Right renal pelvis (tissue), 4 donors: ENCODE measurements around the gene AHI1. TPM values are rescaled to one million over a fixed set of nuclear protein-coding genes. Genes with fewer than 3 reads are reported as not detected.

ENCODE experiments used
- DNase-seq, 4 donors: peaks; one replicate each; pipeline ENCODE4 v3.0.0-alpha.2; 2013; ENCODE audit warnings: low read depth in 4 of 4, low spot score in 3 of 4, missing footprints in 1 of 4
- polyA plus RNA-seq, 4 donors: library from polyadenylated mRNA; unstranded; fragments of 120-200 nt; gene quantifications; one replicate each; pipeline ENCODE4 v1.2.1, GENCODE V29; 2013; ENCODE audit not compliant: insufficient read length in 4 of 4

The AHI1 gene
- polyA plus RNA-seq, 4 donors = 47.5 to 70.1 (median 58.9) TPM

DNA sequence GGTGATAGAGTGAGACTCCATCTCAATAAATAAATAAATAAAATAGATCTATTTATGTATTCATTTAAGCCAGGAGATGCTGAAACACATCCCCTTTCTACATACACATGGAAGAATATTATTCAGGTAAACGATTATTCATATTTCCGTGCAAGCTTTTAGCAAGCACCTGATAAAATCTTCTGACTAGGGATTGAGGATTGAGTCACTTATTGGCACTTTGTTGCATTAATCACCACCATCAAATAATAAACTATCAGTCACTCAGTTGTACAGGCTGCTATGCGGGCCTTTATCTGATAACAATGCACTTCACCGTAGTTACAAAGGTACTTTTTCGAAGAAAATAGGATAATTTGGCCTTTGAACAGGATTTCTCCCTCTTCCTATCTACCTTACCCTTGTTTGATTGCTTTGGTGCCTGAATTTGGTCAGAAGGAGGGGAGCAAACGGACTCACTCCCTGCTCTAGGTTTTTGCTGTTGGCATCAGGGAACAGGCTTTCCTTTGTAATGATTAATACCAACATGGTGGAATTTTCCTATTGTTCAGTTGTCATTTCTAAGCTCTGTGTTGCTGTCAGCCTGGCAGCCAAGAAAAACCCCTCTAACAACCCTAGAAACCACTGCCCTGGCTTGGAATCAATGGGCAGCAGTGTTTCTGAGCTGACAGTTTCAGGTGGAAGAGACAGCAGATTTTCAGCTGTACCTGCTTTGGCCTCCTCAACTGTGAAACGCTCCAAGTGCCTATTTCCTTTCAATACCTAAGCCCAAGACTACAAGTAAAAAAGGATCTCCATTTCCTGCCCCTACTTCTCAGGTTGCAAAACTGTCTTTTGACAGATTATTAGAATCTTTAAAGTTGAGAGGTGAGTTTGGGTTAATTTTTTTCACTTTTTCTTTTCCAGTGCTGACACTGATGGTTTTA, 253.4 kb downstream of the AHI1 start:
- no peak for DNase-seq

- DNase-seq = no peak
These were observed 256.8 kb downstream of the AHI1 start for GRCh38 chr6:135240711-135241110.

DNA sequence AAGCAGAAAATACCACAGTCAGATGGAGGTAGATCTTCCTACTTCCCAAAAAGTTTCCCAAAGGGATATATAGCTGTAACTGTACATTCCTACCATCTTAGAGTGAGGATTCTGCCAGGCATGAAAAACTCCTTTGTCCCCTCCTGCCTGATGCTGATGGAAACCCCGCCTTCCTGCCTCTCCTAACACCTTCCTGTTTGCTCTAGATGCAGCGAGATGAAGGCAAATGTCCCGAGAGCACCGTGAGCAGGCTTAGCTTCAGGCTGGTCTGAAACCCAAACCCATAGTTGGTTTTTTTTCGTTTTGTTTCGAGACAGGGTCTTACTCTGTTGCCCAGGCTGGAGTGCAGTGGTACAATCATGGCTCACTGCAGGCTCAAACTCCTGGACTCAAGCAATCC, 260.8 kb downstream of the AHI1 start:
- DNase-seq = no peak

DNA sequence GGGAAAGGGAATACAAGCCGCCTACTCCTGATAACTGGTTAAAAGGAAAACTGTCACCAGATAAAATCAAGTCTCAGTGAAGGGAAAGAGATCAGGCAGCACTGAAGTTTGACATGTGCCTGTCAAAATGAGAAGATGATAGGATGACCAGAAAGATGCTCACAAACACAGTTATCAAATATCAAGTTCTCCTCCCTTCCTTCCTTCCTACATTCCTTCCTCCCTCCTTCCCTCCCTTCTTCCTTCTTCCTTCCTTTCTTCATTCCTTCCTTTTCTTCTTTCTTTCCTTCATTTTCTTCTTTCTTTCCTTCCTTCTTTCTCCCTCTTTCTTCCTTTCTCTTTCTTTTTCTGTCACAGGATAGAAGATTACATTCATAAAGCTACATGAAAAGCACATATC, 261.2 kb downstream of the AHI1 start:
- DNase-seq = no peak

DNA sequence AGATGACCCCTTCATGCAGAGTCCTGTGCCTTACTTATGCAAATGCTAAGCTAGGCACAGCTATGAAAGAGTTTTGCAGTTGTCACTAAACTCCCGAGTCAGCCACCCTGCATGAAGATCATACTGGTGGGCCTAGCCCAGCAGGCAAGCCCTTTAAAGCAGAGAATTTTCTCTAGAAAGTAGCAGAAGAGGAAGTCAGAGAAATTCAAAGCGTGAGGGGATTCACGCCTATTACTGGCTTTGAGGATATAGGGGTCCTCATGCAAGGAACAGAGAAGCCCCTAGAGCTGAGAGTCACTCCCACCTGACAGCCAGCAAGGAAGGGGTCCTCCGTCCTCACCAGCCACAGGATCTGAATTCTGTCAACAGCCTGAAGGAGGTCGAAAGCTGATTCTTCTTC, 261.8 kb downstream of the AHI1 start:
- DNase-seq = no peak

DNA sequence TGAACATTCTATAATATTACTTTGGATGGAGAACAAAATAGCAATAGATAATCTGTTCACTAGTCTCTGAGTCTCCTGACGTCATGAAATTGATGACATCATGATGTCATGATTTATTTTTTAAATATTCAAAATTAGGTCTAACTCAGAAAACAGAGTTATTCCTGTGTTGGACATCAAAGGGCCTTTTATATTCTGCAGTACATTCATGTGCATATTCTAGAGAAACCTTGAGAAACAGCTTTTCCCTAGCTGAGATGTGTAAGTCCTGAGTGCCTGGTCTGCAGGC, 263.1 kb downstream of the AHI1 start:
- DNase-seq = no peak

DNA sequence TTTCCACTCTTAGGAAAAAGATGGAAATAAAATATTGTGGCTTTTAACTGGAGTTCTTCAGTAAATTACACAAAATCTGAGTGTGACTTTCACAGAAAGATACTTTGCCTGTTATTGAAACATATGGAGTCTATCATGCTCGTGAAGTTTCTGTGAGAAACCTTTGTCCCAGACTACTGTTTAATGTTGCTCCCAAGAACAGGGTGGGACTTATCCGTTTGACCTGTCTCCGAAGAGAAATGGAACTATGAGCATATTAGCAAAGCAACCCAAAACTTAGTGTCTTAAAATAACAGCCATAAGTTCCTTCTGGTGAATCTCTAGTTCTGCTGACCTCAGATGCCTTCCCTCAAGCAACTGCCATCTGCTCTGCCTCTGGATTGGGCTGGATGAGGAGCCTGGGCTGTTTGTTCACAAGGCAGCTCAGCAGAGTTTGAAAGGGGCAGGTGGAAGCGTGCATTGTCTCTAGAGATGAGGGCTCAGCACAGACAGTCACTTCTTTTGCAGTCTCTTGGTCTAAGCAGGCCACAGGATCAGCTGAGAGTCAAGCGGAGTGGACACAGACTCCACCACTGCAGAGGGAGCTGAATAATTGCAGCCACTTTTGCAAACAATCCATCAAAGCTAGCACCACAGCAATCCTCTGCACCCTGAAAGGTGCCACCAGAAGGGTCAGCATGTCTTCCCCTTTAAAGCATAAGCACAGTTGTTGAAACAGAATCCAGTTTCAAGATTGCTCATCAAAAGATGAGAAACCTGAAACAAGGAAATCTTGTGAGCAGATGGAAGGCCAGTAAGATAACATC, 263.7 kb downstream of the AHI1 start:
- peak in 1 of 4 donors; percentile 13 for DNase-seq
